Raji (cell line): ENCODE data around the gene CDH26.

Experiments
- POLR2A ChIP-seq: IDR thresholded peaks from 2 replicates; pipeline ENCODE4 v1.6.1; 2011; ENCODE audit warnings: low read depth, low read length, control low read depth; ENCODE audit not compliant: insufficient read depth

Gene CDH26

GRCh38 chr20:59938221-59938620 is 20.0 kb upstream of the CDH26 start:
- no peak for TF ChIP-seq POLR2A

- no peak for TF ChIP-seq POLR2A
Measured at GRCh38 chr20:59938696-59939051, 19.5 kb upstream of the CDH26 start.

GRCh38 chr20:59939052-59939878 is 19.0 kb upstream of the CDH26 start:
- no peak for TF ChIP-seq POLR2A

- no peak for TF ChIP-seq POLR2A
Measured at GRCh38 chr20:59939879-59940128, 18.4 kb upstream of the CDH26 start.

GRCh38 chr20:59940129-59940955 is 17.9 kb upstream of the CDH26 start, which contains the start of the genes FAM217B and PPP1R3D:
FAM217B (plus strand) TSS chr20:59940389; CDS start chr20:59943944, 3,555 bp downstream.
PPP1R3D (minus strand) TSS chr20:59940305; CDS start chr20:59939931, 374 bp downstream.
- TF ChIP-seq POLR2A: peak; percentile 79

GRCh38 chr20:59940956-59941294 is 17.3 kb upstream of the CDH26 start:
- no peak for TF ChIP-seq POLR2A

GRCh38 chr20:59942245-59942644 is 16.0 kb upstream of the CDH26 start:
- TF ChIP-seq POLR2A: no peak

- TF ChIP-seq POLR2A: no peak
Measured at GRCh38 chr20:59944726-59945125, 13.5 kb upstream of the CDH26 start.

GRCh38 chr20:59945175-59945574 is 13.0 kb upstream of the CDH26 start:
- no peak for TF ChIP-seq POLR2A

GRCh38 chr20:59945731-59946130 is 12.5 kb upstream of the CDH26 start:
- TF ChIP-seq POLR2A: no peak

GRCh38 chr20:59947376-59947775 is 10.8 kb upstream of the CDH26 start:
- TF ChIP-seq POLR2A: no peak

GRCh38 chr20:59948212-59948611 is 10.0 kb upstream of the CDH26 start:
- TF ChIP-seq POLR2A: no peak

GRCh38 chr20:59948828-59949720 is 9.1 kb upstream of the CDH26 start:
- no peak for TF ChIP-seq POLR2A

GRCh38 chr20:59949911-59950310 is 8.3 kb upstream of the CDH26 start:
- no peak for TF ChIP-seq POLR2A

GRCh38 chr20:59954718-59955117 is 3.5 kb upstream of the CDH26 start:
- no peak for TF ChIP-seq POLR2A
